ENCODE data around the gene AHCY.
A peak's percentile ranks its signal among the peaks of the same experiment; 100 is the strongest.
"Not testable (repeated sequence)": the region's sequence is repeated elsewhere in the genome, so short reads cannot be mapped to it uniquely, and the experiment has no call there.

AHCY gene

DNA sequence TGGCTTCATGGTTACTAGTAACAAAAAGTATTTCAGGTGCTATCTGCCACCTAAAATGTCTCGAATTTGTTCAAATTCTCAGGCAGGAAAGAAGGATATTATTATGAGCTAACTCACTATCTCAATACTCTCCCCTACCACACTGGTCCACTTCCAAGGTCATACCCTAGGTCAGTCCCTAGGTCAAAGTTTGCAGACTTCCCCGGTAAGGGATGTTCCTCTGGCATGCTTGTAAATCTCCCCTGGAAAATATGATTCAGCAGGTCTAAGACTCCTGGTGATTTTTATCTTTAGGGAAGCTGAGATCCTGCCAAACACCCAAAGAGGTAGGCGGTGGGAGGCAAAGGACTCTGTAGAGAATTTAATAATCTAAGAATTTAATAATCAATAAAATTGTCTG lies 6.7 kb downstream of the AHCY start:
- no peak for DNase-seq

DNA sequence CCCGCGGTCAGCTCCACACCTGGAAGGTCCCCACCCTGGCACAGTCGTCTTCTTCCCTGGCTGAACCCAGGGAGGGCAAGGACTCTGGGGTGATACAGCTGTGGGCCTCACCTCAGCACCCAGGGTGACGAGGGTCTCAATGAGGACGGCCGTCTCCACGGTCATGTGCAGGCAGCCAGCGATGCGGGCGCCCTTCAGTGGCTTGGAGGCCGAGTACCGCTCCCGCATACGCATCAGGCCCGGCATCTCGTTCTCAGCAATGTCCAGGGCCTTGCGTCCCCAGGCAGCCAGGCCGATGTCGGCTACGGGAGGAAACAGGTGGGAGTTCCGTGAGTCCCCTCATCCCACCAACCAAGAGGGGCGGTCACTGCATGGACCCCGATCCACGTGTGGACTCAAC lies 7.9 kb downstream of the AHCY start:
- DNase-seq: no peak

DNA sequence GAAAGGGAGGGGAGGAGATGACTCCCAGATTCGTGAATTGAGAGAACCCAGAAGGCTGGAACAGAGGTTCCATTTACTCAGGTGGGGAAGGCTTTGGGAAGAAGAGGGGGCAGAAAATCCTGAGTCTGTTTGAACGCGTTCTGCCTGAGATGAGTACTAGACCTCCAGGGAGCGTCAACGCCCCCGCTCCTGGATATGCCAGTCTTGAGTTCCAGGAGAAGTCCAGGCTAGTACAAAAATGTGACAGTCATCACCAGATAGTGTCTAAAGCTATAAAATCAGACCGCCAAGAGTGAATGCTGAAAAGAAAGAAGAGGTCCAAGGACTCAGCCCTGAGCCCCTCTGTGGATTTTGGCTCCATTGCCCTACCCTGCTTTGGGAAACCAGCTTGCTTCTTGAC lies 8.6 kb downstream of the AHCY start:
- no peak for DNase-seq

DNA sequence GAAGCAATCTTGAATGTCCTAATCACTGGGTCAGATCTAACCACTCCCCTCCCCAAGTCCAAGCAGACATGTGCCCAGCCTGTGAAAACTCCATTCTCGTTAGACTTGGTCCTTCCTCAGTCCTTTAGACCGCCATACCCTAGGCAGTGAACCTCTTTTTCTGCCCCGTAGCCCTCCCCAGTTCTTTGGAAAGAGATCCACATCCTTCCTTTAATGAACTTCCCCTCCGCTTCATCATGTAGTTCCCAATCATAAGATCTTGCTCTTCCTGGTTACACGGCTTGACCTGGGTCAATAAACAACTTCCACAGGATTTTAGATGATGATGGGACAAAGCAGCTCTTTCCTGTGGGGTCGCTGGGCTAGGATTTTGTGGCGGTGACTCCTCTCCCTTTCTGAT lies 9.6 kb downstream of the AHCY start:
- no peak for DNase-seq

DNA sequence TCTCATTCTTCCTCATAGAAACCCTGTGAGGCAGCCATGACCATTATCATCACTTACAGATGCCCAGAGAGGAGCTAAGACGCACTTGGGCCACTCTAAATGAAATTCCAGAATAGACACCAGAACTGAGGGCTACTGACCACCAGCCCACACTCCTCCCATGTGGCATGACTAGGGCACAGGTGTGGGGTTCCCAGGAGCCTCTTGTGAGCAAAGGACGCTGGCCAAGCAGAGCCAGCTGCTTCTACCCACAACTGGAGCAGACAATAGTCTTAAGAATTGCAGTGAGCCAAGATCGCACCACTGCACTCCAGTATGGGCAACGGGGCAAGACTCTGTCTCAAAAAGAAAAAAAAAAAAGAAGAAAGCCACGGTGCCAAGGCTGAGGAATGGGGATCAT lies 10.0 kb downstream of the AHCY start:
- no peak for DNase-seq

DNA sequence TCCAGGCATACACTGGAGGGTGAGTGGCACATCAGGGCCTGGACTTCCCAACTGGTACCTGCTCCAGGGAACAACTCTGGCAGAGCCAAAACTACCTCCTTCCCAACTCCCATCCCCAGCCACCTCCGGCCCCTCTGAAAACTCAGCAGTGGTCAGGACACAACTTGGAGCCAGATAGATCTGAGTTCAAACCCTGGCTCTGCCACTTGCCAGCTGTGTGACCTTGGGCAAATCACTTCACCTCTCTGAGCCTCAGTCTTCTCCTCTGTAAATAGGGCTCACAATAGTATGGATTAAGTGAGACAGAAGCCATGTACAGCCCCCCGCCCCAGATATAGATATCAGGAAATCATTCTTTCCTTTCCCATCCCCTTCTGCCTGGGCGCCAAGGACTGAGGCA lies 10.7 kb downstream of the AHCY start:
- DNase-seq: no peak

DNA sequence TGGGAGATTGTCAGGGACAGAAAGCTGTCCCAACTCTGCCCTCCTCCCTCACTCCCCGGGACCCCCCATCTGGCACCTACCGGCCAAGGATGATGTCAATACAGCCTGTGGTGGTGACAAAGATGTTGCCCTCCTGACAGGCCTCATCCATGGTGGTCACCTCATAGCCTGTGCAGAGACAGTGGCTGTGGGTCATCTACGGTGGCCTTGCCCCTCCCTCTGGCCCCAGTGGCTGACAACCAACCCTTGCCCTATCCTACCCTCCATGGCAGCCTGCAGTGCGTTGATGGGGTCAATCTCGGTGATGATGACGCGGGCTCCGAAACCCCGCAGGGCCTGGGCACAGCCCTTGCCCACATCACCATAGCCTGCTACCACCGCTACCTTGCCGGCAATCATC lies 12.7 kb downstream of the AHCY start:
- DNase-seq: no peak

DNA sequence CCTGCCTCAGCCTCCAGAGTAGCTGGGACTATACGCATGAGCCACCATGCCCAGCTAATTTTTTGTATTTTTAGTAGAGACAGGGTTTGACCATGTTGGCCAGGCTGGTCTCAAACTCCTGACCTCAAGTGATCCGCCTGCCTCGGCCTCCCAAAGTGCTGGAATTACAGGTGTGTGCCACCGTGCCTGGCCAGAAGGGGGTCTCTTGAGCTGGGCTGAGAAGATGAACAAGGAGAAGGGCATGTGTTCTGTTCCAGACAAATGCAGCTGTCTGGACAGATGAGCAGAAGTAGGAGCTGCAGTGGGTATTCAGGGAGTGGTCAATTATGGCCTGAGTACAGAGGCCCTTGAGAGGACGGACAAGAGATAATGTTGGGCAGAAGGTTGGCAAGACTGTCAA lies 15.7 kb downstream of the AHCY start:
- DNase-seq: not testable (repeated sequence)

DNA sequence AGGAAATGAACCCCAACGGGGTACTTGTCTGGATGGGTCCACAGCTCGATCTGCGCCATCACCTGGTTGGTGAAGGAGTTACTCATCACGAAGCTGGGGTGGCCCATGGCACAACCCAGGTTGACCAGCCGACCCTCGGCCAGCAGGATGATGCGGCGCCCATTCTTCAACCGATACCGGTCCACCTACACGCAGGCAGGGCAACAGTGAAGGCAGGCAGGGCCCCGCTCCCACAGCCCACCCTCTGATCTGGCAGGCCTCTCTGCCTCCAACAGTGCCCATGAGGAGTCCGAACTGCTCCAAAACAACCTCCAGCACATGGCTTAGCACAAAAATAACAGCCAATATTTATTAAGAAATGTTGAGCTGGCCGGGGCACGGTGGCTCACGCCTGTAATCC lies 17.7 kb downstream of the AHCY start:
- no peak for DNase-seq

DNA sequence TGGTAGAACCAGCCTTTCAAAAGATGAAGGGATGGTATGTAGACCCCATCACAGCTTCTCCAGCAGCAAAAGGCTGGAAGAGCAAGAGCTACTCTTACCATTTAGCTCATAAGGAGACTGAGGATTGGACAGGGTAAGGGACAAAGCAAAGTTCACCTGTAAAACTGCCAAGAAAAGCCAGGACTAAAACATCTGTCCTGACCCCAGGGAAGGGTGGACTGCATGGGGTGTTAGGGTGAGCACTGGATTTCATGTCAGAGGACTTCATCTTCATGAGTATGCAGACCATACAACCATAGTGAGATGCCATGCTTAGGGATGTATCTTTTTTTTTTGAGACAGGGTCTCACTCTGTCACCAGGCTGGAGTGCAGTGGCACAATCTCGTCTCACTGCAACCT lies 19.3 kb downstream of the AHCY start:
- DNase-seq: no peak

DNA sequence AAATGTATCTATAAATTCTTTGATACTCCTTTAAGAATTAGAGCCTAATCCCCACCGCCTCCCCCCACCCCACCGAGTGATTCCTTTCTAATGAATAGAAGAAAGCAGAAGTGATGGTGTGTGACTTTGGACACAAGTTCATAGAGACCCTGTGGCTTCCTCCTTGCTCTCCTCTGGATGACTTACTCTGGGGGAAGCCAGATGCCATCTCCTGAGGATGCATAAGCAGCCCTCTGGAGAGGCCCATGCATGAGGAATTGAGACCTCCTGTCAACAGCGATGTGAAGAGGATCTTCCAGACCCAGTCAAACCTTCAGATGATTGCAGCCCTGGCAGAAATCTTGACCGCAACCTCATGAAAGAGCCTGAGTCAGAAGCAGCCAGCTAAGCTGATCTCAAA lies 21.1 kb downstream of the AHCY start:
- DNase-seq: no peak

DNA sequence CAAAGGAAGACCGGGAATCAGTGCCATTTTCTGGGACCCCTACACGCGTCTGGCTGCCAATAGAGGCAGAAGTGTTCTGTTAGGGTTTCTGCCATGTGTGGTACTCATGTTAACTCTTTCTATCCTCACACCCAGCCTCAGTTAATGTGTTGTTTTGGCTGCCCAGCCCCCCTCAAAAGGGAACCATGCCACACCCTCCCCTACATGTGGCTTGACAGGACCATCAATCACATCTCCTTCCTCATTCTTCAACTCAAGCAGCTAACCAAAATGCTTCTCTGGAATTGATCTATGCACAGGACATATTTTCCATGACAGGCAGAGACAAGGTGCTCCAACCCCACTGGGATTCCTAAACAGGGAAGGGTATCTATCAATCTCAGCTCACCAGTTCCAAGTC lies 22.0 kb downstream of the AHCY start:
- DNase-seq: no peak

DNA sequence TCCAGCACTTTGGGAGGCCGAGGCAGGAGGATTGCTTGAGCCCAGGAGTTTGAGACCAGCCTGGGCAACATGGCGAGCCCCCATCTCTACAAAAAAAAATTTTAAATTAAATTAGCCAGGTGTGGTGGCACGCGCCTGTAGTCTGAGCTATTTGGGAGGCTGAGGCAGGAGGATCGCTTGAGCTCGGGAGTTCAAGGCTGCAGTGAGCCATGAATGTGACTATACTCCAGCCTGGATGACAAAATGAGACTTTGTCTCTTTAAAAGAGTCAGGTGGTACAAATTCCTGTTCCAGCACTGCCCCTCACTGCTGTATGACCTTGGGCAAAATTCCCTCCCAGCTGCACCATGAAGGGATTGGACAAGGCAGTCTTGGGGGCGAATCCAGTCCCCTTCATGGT lies 28.5 kb downstream of the AHCY start:
- no peak for DNase-seq

DNA sequence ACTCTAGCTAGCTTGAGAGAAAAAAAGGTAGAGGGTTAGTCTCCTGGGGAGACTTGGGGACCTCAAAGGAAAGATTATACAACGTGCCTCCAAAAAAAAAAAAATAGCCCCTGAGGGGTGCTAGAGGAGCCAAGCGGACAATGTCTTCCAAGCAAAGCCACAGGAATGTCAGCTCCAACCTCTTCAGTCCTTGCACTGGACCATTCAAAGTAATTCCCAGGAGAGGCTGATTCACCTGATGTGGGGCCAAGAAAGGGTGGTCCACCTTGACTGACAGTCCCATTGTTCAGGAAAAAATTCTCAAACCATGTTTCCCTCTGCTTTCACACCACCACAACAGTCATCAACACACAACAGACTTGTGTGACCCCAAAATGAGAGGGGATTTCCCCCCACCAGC lies 31.2 kb downstream of the AHCY start:
- DNase-seq: no peak

DNA sequence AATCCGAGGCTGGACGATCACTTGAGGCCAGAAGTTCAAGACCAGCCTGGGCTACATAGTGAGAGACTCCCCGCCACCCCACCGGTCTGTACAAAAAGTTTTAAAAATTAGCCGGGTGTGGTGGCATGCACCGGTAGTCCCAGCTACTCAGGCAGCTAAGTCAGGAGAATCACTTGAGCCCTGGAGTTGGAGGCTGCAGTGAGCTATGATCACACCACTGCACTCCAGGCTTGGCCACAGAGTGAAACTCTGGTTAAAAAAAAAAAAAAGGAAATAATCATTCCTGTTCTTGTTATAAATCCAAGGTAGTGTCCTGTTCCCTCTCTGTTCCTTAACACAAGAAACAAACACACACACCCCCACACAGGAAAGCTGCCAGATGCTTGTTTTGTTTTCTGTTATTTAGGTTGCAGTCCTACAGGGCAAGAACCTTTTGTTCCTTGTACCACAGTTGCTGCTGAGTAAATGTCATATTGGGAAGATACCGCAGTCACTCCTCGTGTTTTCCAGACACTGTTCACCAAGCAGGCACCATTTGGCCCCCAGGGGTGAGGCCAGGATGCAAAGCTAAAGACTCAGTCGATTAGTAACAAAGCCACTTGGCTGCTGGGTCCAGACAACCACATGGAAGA lies 33.0 kb downstream of the AHCY start:
- no peak for DNase-seq

DNA sequence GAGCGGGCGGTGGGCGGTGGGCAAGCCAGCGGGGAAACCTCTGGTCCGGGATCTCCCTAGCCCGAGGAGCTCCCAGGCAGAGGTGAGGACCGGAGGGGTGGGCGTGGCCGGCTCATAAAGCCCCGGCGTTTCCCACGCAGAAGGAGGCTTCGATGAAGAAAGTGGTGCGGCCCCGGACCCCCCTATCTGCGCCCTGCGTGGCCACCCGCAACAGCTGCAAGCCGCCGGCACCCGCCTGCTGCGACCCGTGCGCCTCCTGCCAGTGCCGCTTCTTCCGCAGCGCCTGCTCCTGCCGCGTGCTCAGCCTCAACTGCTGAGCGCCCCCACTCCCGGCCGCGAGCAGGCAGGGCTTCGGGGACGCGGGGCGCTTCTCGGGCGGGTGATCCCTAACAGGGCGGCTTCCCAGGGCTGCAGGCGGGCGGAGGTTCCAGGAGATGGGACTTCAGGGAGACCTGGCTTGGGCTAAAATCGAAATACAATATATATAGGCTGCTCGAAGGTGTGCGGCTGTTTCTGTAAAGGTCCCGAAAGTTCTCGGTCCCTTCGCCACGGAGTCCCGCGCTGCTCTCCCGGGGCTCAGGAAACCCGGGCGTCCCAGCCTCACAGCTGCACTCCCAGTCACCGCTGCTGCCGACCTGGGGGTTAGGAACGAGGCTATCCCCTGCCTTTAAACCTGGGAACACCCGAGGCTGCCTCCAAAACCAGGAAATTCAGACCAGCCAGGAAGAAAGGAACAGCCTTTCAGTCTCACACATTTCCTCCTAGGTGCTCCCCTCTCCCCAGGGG lies 34.1 kb downstream of the AHCY start:
- peak; percentile 7 for DNase-seq

DNA sequence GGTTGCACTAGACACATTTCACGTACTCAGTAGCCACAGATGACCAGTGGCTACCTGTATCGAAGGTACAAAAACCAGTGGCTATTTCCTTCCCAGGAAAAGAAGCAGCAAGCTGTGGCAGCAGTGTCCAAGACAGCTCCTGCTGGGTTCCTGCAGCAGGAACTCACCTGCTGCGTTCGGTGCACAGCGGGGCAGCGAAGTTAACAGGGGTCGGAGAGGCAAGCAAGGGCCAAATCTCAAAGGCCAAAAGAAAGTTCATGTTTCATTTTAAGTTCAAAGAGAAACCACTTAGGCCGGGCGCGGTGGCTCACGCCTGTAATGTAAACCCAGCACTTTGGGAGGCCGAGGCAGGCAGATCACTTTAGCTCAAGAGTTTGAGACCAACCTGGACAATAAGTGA lies 35.0 kb downstream of the AHCY start:
- no peak for DNase-seq

DNA sequence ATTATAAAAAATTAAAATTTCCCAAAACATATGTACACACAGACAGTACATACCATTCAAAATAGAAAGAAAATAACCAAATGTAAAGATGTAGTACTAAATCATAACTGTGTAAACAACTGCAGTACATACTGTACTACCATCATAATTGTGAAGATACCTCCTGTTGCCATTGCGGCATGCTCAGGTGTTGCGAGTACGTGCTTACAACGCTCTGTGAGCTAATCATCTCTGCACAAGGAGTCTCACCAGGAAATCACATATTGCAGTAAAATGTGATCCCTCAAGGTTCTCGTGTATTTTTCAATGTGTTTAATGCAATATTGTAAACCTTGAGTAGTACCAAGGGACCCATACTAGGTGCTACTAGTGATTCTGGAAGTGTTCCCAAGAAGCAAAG lies 39.0 kb downstream of the AHCY start:
- DNase-seq: no peak

DNA sequence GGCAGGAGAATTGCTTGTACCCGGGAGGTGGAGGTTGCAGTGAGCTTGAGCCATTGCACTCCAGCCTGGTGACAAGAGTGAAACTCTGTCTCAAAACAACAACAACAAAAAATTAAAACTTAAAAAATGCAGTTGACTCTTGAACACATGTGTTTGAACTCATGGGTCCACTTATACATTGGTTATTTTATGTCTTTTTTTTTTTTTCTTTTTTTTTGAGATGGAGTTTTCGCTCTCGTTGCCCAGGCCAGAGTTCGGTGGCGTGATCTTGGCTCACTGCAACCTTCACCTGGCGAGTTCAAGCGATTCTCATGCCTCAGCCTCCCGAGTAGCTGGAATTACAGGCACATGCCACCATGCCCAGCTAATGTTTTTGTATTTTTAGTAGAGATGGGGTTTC lies 39.7 kb downstream of the AHCY start:
- not testable (repeated sequence) for DNase-seq

DNA sequence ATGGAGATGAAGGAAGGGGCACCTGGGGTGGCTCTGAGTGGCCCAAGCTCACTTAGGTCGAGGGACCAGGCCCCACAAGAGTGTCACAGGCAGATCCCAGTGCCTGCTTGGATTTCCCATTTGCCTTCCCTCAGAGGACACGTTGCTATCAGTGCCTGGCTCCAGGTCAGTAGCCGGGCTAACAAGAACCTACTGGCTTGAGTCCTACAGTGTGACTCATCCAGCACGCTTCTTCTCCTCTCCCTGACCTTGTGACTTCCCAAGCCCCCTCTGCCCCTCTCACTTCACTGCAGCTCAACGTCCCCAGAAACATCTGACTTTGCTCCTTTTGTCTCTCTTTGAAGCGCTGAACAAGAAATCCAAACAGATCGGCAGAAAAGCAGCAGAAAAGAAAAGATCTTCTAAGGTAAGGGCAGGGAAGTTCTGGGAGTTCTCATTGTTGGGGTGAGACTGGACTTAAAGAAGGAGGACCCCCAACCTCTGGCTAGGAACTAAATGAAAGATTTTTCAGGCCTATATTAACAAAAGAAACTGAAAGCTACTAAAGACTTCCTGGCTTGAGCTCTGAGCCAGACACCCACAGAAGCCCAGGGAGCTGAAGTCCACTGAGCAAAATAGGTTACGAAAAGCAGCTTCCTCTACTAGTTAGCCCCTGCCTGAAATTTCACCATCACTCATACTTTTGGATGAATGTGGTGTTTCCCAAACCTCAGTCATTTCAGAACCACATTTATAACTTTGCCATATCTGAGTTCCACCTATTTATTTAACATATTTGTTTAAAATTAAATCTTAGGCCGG lies 40.5 kb downstream of the AHCY start:
- peak; percentile 6 for DNase-seq

DNA sequence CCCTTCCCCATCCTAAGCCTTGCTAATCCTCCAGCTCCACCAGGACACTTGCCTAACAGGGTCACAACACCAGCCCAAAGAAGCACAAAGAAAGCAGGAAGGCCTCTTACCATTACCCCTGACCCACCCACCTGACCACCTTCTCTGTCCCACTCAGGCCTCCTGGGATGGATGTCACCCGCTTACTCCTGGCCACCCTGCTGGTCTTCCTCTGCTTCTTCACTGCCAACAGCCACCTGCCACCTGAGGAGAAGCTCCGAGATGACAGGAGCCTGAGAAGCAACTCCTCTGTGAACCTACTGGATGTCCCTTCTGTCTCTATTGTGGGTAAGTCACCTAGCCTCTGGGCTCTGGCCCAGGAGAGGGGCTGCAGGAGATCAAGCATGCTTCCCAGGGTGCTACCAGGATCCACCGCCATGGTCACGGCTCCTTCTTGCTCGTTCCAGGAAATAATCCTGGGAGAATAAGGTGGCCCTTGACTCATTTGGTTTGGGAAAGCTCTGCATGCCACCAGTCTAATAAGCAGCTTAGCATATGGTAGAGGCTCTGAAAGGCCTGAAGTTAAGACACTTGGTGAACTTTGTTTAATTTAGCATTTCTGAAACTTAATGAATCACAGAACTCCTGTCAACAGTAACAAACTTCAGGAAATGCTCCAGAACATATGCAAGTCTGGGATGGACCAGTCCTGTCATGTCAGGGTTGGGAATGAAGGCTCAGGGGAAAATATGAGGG lies 42.8 kb downstream of the AHCY start:
- no peak for DNase-seq

DNA sequence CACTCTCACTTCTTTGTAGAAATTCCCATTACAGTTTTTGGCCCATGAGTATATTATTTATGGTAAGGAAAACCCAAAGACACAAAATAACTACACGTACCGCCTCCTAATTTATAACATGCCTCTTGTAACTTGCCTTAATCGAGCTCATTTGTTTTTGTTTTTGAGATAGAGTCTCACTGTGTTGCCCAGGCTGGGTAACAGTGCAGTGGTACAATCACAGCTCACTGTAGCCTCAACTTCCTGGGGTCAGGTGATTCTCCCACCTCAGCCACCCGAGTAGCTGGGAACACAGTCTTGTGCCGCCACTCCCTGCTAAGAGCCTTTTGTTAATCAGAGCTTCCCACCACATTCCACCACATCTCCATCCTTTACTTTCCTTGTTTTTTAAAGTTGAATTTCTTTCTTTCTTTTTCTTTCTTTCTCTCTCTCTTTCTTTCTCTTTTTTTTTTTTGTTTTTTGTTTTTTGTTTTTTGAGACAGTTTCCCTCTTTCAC lies 46.5 kb downstream of the AHCY start:
- no peak for DNase-seq

DNA sequence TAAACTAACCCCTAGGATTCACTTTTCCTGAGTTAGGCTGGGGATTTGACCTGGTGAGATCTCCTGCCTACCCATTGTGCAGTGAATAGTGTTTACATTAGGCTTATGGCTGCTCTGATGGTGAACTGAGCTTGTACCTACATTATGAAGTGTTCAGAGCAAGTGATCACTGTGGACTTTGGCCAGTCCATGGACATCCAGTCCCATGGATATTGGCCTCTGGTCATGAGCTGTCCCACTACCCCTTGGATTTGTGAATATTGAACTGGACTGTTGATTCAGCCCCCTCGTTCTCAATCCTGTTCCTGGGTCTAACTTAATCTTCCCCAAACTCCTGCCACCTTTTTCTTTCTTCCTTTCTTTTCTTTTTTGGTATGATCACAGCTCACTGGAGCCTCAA lies 48.2 kb downstream of the AHCY start:
- DNase-seq: no peak
